SIG-M5 treated with dmso at 0.1 percent for 504 hours (cell line): ENCODE measurements around the gene PBXIP1.
"Not testable (repeated sequence)": the region's sequence is repeated elsewhere in the genome, so short reads cannot be mapped to it uniquely, and the experiment has no call there.

ENCODE experiments used
- DNase-seq: peaks from one replicate; lab custom pipeline; 2025; ENCODE audit not compliant: unreplicated experiment; lab: John Stamatoyannopoulos, UW

Gene PBXIP1

DNA sequence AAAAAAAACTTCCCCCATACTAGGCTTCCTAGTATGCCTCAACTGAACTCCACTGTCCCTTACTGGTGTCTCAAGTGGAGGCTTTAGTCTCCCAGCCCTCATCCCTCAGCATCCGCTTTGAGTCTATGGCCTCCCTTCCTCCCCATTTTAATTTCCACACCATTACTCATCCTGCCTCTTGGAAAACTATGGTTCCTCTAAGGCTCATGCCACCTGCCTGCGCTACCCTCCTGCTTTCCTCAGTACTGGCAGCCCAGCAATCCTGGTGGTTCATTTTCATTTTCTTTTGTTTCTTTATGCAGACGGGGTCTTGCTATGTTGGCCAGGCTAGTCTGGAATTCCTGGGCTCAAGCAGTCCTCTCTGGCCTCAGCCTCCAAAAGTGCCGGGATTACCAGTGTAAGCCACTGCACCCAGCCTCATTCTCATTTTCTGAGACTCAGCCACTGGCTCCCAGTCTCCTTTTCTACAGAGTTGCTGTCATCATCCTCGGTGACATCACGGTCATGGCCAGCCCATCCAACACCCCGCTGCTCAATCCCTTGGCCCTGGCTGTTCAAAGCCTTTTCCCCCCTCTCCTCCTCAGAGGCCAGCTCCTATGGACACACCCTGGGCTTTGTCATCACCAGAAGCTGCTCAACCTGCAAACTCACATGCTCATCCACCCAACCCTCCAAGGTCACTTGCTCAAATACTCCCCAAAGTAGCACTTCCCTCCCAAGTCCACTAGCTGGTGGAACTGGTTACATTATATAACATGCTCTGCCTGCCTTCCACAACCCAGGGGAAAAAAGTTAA is 17.1 kb downstream of the PBXIP1 start:
- peak; percentile 68 for DNase-seq

DNA sequence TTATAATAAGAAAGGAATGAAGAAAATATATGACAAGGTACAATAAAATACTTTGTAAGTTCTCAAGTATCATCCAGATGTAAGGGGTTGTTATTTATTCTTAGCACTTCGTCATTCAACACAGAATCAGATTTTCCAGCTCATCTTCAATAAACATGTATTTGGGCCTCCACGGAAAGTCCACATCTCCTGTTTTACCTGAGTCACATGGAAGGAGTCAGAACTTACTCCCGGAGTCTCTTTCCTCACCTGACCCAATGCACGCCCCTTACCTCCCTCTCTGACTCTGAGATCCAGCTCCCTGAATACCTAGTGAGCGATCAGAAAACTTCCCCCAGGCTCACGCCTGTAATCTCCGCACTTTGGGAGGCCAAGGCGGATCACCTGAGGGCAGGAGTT is 17.9 kb downstream of the PBXIP1 start:
- no peak for DNase-seq

DNA sequence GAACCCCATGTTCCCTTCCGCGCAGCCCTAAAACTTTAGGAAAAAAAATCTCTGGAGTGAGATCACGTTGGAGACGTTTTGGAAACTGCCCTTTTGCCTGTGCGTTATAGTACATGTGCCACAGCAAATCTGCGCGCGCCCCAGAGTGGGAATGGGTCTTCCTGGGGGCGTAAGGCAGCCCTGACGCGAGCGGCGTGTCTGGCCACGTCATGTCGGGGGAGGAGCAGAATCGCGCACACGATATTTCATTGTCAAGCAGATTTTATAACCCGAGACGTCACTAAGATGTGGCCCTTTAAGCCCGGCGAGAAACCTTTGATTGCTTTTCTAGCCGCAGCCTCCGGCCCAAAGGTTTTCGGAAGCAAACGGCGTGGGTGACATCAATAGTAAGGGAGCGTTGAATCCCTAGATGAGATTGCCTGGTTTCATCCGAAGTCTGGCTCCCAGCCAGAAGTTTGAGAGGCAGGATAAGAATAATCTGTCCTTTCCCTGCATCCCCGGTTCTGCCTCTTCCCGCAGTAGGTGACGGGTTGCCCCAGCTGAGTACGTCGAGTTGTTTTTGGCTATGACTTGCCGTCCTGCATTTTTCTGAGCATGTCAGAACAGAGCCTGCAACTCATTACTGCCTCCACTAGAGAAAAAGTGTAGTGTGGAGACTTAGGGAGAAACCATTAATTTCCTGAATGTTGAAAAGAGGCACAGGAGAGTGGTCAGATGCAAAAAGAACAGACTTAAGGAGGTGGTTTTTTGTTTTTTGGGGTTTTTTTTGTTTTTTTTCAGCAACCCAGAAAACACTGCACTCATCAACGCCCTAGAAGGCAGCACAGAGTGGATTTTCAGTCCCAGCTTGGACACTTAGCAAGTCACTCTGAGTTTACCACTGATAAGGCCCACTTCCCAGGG is 18.6 kb downstream of the PBXIP1 start:
- peak; percentile 95 for DNase-seq

DNA sequence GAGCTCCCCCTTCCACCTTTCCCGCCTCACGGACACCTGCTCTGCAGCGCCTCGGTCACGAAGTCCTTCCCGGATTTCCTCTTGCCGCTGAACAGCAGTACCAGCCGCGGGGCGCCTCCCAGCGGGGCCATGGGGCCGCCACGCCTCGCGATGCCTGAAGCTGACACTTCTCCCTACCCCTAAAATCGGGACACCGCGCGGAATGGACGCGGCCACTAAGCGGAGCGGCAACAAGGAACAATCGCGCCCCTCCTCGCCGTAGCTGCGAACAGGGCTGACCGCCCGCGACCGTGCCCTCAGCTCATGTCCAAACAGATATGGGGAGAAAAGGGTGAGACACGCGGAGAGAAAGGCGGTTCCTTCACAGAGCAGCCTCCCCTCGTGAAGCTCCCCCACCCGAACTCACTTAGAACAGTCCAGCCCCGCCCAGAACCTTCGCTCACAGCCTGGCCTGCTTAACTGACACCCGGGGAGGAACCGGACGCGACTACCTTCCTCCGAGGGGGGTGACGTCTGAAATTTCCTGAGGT is 19.3 kb downstream of the PBXIP1 start, which contains the start of gene PMVK:
Gene PMVK, minus strand, starts transcription at position 165 of the 530 bp plus-strand sequence. Its CDS starts 34 bp downstream, at position 131.
- peak; percentile 97 for DNase-seq

DNA sequence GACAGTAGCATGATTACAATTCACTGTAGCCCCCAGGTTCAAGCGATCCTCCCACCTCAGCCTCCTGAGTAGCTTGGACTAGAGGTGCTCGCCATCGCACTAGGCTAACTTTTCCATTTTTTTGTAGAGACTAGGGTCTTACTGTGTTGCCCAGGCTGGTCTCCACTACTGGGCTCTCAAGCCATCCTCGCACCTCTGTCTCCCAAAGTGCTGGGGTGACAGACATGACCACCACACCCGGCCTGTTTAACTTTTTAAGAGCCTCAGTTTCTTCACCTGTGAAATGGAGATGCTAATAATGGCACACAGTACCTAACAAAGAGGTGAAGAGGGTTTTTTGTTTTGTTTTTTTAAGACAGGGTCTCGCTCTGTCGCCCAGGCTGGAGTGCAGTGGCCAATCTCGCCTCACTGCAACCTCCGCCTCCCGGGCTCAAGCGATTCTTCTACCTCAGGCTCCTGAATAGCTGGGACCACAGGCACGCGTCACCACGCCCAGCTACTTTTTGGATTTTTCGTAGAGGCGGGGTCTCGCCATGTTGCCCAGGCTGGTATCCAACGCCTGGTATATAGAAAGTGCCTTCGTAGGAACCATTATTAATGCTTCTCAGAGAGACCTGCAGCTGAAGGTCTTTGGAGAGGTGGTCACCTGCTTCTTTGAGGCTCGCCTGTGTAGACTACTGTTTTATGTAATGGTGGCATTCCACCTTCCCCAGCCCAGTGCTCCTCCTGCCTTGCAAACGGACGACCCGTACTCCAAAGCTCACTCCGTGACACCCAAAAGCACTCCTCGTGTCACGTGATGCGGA is 19.9 kb downstream of the PBXIP1 start:
- no peak for DNase-seq

DNA sequence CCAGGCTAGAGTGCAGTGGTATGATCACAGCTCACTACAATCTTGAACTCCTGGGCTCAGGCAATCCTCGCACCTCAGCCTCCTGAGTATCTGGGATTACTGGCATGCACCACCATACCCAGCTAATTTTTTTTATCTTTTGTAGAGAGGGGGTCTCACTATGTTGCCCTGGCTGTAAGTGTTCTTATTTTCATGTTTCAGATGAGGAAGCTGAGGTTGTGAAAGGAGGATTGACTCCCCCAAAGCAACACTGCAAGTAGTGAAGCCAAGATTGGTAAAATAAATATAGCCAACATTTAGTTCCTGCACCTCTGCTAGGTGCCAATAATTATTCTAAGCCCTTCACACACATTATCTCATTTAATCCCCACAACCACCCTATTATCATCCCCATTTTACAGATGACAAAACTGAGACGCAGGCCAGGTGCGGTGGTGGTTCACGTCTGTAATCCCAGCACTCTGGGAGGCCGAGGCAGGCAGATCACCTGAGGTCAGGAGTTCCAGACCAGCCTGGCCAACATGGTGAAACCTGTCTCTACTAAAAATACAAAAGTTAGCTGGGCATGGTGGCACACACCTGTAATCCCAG is 21.4 kb downstream of the PBXIP1 start:
- no peak for DNase-seq

DNA sequence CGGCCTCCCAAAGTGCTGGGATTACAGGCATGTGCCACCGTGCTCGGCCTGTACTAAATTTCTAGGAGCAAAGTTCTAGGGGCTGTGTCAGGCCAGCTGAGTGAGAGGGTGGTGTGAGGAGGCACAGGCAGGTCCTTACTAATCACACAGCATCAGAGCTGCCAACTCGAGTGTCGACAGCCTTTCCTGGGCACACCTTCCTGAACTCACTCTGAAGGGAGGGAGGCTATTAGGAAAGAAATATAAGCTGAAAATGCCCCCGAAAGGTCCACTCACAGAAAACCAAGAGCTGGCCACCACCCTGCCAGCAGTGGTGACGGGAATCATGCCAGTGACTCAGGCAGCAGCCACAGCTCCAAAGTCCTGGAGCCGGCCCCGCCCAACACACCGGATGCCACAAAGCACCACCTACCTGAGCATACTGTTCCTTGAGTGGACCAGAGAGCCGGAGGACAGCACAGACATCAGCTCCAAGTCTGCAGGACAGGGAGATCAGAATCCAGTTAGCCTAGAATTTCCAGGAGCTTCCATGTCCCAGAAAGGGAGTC is 23.9 kb downstream of the PBXIP1 start:
- no peak for DNase-seq

DNA sequence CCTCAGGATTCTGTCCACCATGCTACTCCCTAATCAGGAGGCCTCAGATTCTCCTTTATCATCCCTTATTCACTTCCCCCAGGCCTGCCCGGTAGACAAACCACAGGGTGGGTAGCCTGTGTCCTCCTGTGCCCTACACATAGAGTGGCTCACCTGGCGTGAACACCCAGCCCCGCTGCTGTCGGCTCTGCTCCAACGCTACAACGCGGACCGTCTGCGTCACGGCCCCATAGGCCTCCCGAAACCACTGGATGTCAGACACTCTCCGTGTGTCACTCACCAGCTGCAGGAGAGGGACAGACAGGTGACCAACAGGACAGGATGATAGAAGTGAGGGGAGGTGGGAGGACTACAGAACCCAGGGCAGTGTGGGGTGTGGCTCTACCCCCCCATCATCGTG is 29.7 kb downstream of the PBXIP1 start:
- no peak for DNase-seq

DNA sequence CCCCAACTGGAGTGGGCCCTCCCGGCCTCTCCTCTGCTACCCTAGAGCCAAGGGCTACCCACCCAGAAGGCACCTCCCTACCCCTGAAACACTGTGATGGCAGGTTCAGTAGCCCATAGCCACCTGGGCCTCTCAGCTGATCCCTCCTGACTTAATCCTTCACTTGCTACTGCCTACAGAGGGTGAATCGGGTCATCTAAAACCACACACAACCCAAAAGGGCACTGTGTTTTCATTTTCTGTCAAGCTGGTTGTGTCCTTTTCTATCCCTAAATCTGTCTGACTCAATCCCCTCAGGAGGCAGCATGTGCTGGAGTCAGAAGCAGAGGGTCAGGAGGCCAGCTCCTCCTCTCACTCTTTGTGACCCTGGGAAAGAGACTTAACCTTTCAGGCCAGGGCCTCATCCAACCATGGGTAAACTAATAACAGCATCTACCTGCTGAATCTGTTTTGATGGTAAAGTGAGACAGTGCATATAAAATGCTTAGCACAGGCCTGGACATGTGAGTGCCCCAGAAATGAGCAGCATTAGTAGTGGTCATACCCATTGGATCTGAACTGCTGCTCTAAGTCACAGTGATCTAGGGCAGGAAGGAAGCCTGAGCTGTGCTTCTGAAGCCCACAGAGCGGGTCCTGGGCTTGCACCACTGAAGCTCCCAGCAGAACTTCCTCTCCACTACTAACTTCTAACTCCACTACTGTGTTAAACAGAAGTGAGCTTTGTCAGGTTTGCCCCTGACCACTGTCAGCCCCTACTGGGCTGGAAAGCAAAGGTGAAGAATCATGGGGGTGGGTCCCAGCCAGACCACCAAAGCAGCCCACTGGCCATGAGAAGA is 30.3 kb downstream of the PBXIP1 start:
- no peak for DNase-seq

DNA sequence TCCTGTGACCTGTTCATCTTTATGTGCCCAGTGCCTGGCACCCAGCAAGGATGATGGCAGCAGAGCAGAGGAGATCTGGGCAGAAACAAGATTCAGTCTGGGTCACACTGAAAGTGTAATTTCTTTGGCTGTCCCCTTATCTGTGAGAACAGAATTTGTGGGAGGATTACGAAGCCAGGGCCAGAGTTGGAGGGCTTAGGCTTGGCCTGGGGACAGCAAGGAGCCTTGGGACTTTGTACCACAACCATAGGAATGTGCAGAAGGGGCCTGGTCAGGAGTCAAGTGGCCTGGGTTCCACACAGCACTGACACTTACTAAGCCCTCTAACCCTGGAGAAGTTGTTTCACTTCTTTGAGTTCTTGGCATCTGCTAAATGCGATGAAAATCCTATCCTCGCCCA is 32.2 kb downstream of the PBXIP1 start:
- DNase-seq = no peak

DNA sequence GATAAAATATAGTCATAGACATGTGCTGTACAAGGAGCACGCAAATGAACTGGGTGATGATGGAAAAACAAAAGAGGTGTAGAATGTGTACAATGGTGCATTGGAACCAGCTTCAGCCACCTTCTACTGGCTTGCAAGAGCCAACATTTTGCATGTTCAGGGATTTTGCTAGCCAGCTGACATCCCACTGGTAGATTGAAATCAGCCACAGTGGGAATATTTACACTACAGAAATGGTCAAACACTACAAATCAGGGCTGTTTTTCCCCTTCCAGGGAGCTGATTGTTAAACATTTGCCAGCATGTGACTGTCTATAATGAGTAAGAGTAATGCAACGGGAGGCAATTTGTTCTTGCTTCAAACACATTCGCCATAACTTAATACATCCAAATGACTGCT is 42.6 kb downstream of the PBXIP1 start:
- no peak for DNase-seq

DNA sequence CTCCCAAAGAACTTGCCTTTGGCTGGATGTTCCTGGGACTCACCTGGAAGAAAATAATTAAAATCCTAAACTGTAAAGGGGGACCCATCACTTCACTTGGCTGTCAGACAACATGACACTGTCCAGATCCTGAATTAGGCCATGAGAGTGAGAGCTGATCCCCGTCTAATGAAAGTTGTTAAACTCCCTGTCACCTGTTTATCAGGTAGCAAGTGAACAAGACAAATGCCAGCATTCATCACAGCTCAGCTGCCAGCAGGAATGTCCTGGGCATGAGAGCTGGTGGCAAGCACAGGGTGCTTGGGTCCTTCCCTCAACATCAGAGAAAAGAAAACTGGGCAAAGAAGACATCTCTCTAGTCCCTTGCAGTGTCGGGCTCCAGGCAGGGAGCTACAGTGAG is 43.1 kb downstream of the PBXIP1 start:
- DNase-seq = no peak

DNA sequence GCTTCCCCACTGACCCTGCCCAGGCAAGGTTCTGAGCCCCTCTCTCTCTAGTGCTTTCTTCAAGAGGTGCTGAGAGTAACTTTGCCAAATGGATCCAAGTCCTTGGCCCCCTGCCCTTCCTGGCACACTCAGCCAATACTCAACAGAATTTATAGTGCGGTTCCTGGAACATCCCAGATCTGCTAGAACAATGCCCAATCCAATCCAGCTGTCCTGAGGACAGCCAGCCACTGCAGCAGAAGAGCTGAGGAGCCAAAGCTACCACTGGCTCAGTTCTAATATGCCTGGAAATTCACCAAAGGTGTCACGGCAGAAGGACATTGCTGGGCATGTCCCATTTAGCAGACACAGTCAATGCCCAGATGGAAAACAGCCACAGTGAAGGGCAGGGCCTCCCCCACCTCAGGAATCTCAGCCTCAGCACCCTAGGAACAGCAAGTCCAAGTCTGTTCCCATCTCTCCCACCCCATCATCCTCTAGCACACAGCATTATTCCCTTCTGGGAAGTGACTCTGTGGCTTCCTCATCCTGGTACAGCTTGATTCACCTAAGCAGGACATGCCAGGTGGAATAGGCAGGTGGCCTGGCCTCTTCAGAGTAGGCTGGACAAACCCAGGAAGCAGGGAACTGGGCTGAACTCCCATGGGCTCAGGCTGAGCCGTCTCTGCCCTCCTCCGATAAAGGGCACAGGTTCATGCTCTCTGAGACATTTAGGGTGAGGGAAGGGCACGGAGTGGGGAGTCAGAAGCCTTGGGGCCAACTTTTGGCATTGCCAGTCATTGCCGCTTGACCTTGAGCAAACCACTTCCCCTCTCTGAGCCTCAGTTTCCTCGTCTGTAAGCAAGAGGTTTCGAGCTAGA is 44.0 kb downstream of the PBXIP1 start:
- no peak for DNase-seq

DNA sequence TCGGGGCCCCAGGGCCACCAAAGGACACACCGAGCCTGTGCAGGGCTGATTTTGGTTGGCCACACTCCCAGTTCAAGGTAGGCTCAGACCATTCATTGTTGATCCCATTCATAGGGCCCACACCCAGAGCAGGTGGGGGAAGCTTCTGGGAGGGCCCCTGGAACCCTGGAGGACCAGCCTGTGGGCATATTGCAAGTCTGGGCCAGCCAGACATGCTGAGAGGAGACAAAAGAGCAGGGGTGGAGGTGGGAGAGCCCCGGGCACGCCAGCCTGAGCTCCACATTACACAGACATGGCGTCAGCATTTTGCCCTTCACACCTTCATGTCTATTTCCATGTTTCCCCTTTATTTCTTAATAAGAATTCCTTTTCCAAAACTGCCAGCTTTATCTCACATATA is 45.0 kb downstream of the PBXIP1 start:
- DNase-seq = no peak

DNA sequence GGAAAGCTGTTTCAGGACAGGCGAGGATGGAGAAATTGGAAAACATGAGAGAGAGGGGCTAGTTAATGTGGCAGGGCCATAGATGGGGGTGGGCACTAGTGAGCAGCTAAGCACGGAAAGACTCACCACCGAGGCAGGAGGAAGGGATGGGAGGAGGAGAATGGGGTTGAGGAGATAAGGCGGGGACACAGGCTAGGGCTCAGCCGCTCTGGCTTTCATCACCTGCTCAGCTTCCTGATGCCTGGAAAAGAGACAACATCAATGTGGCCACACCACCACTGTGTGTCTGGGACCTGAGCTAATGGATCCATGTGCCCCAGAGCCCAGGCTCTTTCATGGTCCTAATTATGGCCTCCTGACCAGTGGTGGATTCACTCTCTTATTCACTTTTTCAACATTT is 47.0 kb downstream of the PBXIP1 start:
- no peak for DNase-seq

DNA sequence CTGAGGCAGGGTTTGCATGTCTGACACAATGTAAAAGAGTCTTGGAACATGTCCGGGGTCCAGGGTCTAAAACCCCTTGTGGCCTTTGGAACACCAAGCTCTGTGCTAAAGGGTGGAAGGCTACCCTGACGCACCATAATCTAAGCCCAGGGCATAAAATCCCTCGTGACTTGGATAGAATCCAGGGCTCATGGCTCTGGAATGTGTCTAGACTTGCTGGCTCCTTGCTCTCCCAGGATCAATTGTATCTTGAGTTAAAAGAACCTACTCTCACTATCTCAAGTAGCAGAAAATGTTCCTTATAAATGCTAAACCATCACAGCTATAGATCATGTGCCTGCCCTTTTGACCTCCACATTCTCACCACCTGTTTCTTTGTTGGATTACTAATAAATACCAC is 47.8 kb downstream of the PBXIP1 start:
- DNase-seq = not testable (repeated sequence)

DNA sequence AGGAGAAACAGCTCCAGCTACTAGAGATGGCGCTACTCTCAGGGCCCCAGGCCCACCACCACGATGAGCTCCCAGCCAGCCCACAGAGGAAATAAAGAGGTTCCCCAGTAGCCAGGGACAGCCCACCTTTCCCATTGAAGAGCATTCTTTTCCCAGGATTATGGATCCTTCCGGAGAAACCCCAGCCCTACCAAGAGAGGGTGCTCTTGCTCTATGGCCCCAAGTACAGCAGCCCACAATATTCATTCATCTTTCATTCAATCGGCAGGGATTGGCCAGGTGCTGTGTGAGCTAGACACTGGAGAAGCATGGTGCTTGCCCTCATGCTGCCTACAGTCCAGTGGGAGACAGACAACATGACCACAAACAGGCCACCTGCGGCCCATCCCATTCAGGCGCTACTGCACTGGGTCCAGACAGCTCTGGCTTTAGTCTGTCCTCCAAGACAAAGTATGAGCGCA is 49.2 kb downstream of the PBXIP1 start:
- no peak for DNase-seq

DNA sequence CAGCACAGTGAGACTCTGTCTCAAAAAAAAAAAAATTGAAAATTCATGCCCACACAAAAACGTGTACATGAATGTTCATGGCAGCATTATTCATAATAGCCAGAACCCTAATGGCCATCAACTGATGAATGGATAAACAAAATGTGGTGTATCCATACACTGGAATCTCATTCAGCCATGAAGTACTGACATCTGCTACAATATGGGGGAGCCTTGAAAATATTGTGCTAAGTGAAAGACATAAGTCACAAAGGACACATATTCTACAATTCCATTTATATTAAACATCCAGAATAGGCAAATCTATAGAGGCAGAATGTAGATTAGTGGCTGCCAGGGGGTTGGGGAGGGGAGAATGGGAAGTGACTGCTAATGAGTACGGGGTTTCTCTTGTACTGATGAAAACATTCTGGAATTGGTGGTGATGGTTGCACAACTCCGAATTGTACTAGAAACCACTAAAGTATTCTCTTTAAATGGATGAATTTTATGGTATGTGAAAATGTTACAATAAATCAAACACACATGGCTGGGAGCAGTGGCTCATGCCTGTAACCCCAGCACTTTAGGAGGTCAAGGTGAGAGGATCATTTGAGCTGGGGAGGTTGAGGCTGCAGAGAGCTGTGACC is 52.8 kb downstream of the PBXIP1 start:
- no peak for DNase-seq
